Globus pallidus (tissue), 1 donor: ENCODE results near the gene CAVIN4.

Experiments used
- DNase-seq: peaks from one replicate; pipeline ENCODE4 v3.0.0-alpha.2; 2015; ENCODE audit warnings: low spot score

CAVIN4 gene

GRCh38 chr9:100590481-100590880 lies 12.6 kb downstream of the CAVIN4 start:
- no peak for DNase-seq

DNA sequence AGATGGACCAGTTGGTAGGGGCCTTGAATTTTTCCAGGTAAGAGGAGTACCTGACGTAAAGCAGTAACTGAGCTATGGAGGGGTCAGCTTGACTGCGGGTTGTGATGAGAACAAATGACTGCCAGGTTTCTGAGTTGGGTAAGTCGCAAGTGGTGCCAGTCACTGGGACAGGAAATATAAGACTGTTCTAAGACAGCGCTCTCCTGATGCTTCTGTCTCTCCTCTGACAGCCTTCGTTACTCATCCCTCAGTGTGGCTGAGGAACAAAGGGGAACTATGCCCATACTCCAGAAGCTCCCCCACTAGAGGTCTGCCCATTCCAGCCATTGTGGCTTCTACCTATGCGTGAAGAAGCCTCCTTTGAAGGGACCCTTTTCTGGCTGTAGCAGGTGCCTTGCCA lies 13.3 kb downstream of the CAVIN4 start:
- DNase-seq = no peak

DNA sequence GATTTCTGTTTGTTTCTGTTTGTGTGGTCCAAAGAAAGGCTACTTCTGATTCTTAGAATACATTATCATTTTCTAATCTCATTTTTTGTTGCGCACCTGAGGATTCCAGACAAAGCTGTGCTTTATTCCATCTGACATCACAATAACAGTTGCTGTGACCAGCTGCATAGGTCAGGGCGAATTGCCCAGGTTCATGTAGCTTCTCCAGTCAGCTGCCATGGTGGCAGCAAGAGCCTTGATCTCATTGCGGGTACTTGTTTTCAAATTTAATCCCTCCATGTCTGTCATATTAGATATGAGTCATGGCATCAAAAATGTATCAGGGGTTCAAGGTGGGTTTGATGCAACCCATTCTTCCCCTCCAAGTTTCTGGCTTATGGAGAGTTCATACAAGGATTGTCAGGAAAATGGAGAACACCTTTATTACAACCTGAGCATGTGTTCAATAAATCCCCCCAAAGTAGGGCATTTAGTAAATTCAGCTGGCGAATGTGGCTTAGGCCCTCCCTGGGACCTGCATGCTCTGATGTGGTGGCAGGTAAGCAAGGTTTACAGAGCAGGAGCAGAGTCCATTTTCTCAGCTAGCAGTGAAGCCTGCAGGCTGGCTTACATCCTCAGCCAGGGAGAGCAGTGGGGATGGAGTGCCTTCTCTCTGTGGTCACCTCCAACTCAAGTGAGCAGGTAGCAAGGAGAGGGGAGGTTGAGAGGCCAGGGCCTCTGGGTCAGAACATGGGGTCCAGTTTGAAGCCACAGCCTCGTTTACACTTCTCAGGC lies 13.9 kb downstream of the CAVIN4 start:
- DNase-seq = no peak

DNA sequence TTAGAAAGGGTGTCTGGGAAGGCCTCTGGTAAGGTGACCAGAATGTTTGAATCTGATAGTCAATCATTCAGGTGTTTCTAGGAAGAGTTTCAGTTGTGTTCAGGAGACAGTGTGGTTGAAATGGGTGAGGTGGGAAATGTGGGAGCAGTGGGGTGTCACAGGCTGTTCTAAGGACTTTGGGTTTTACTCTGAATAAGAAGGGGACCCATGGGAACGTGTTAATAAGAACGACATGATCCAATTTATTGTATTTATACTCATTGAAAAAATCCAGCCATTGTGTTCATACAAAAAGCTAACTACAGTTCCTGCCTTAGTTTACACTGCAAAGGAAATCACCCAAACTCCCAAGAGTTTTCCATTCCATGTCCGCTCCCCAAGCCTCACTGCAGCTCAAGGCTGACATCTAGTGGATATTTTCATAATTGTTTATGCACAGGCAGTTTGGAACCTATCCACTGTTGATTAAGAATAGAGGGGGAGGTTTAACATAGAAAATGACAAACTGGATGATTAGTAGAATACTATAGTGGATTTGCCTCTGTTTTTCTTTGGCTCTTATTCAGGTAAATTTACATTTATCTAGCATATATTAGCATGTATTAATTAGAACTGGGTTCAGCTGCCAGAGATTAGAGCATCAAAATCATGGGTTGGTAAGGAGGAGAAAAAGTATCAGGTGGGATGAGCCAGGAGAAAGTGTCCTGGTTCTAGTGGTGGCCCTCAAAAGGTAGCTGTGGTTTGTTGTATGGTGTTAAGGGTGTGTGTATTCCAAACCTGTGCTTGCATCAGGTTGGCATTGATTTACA lies 17.7 kb downstream of the CAVIN4 start:
- peak; percentile 78 for DNase-seq

- no peak for DNase-seq
These were observed 19.4 kb downstream of the CAVIN4 start for GRCh38 chr9:100597236-100597635.

- peak; percentile 77 for DNase-seq
These were observed 20.8 kb downstream of the CAVIN4 start for GRCh38 chr9:100598641-100599145.

DNA sequence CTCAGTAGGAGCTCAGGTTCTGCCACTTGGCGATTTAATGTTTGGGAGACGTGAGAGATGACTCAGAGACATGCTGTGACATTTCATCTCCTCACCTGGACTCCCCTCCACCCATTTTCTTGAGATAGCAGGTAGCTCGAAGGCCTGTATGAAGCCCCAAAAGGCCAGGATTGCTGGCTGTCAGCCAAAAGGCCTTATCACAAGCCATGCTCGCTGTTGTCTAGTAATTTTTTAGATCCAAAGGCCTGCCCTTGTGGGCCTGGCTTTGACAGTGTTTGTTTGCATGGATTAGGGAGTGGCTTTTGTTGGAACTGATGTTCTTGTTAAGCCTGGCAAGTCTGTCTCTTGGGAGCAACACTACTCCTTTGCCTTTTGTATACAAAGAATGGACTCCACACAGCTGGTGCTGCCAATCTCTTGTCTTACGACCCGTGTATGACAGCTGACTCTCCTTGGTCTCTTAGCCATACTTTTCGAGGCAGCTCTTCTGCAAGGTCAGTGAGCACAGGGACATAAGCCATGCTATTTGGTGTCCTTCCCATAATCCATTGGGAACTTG lies 22.7 kb downstream of the CAVIN4 start:
- no peak for DNase-seq

DNA sequence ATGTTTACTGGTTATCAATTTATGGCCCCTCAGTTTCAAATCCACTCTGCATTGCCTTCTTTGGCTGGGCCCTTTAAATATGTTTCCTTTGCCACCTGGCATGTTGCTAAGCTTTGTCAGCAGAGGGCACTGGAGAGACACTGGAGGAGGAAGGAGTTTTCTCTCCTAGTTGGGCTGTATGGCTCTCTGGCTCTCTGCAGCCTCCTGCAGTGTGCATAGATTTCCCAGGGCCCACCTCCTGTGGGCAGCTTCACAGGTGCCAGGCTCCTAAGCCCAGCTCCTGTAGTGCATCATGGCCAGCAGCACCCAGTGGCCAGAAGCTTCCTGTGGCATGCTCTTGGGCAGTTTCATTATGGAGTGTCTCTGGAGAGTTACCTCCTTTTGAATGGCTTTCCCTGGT lies 23.3 kb downstream of the CAVIN4 start:
- DNase-seq = peak; percentile 58

GRCh38 chr9:100602342-100602801 lies 24.5 kb downstream of the CAVIN4 start:
- DNase-seq = peak; percentile 54

DNA sequence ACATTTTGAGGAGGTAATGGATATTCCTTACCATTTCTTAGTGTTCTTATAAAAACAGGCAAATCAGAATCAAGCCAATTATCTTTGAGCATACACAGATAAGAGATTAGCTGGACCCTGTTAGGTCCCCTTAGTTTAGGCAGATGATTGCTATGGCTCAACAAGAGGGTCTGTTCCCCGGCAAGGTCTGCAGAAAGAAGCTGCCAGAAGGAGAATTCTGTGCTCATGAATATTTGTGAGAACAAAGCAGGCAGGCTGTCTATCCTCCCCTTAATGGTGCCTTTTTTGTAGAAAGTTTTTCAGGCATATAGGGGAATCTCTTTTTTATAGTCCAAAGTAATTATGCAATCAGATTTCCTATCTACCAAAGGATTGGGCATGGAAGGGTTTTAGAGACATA lies 27.5 kb downstream of the CAVIN4 start:
- no peak for DNase-seq

DNA sequence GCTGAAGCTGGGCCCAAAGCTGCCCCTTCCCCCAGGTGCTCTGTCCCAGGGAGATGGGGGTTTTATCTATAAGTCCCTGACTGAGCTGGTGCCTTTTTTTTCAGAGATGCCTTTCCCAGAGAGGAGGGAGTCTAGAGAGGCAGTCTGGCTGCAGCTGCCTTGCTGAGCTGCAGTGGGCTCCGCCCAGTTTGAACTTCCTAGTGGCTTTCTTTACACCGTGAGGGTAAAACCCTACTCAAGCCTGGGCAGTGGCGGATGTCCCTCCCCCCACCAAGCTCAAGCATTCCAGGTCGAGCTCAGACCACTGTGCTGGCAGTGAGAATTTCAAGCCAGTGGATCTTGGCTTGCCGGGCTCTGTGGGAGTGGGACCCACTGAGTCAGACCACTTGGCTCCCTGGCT lies 41.3 kb downstream of the CAVIN4 start:
- DNase-seq = no peak

GRCh38 chr9:100619665-100620064 lies 41.8 kb downstream of the CAVIN4 start:
- no peak for DNase-seq

DNA sequence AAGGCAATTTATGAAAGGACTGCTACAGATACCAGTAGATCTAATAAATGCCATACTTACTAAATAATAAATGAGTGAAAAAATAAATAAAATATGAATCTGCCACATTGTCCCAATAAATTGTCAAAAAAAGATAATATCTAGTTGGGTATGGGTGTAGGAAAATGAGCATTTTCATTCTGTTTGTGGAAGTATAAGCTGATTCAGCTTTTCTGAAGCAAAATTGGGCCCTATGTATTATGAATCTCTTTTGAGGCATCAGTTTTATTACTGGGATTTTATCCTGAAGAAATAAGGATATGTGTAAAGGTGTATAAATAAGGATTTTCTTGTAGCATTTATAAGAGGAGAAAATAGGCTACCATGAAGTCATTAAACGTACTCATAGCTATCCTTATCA lies 46.1 kb downstream of the CAVIN4 start:
- DNase-seq = no peak

DNA sequence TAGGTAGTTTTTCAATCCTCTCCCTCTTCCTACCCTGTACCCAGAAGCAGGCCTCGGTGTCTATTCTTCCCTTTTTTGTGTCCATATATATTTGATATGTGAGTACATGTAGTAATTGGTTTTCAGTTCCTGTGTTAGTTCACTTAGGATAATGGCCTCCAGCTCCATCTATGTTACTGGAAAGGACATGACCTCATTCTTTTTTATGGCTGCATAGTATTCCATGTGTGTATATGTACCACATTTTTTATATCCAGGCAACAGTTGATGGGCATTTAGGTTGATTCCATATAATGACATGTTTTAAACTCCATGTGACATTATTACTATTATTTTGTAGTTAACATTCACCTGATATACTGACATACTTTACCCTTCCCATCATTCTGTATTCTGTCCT lies 49.1 kb downstream of the CAVIN4 start:
- no peak for DNase-seq

- DNase-seq = no peak
These were observed 59.9 kb downstream of the CAVIN4 start for GRCh38 chr9:100637787-100638186.
